Medulla oblongata (tissue), 1 donor: ENCODE measurements around the gene TTC29.

Experiments
- DNase-seq: peaks from one replicate; pipeline ENCODE4 v3.0.0-alpha.2; 2015; ENCODE audit errors: extremely low spot score

Gene TTC29, protein sequence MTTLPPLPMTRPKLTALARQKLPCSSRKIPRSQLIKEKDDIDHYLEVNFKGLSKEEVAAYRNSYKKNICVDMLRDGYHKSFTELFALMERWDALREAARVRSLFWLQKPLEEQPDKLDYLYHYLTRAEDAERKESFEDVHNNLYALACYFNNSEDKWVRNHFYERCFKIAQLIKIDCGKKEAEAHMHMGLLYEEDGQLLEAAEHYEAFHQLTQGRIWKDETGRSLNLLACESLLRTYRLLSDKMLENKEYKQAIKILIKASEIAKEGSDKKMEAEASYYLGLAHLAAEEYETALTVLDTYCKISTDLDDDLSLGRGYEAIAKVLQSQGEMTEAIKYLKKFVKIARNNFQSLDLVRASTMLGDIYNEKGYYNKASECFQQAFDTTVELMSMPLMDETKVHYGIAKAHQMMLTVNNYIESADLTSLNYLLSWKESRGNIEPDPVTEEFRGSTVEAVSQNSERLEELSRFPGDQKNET

DNA sequence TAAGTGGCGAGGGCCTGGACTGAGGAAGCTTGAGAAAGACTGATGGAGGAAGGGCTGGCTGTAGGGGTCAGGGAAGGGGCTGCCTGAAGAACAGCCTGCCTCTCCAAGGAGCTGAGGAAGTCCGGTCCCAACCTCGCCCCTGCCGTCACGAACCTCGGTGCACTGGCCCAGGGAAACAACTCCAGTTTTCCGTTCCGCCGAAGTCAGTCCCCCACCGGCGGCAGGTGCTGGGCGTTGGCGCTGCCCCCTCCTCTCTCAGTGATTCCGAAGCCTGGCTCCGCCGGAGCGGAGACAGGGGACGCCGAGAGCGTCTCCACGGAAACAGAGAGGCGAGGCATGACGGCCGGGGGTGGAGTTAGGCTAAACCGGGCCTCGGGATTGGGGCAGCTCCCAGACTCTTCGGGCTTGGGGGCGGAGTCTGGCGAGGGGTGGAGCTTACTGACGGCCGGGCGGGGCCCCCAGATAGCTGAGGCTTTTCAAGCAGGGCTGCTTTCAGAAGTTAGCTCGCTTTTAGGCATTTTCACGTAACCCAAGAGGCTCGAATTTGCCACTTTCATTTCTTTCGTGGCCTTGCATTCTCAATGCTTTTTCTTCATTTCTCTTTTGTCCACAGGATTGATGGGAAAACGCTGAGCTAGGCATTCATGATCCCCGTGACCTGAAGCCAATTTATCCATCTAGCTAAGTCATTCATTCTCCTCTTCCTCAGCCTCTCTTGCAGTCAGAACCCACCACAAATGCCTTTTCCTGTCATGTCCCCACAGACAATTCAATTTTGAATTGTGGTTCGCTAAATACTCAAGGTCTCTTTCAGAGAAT is at the start of gene TTC29:
Gene TTC29, minus strand, starts transcription at position 309 of the 819 bp plus-strand sequence. CDS start 5,969 bp downstream, outside the sequence.
- DNase-seq, result peak; percentile 91

DNA sequence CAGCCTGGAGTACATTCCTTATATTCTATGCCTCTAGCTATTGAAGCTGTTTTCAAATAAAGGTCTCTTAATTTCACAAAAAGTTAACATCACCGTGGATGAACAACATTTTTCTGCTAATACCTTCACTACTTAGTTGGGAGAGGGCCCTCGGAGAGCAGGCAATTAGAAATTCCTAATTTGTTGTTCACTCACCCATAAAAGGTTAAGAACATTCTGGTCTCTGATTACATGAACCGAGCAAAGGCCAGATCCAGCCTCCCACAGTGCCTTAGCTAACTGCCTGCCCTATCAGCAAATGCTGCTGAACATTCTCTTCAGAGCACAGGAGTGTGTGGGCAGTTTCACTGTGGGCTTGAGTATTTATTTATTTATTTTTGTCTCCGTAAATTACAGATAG is 36.0 kb upstream of the TTC29 start:
- no peak for DNase-seq

DNA sequence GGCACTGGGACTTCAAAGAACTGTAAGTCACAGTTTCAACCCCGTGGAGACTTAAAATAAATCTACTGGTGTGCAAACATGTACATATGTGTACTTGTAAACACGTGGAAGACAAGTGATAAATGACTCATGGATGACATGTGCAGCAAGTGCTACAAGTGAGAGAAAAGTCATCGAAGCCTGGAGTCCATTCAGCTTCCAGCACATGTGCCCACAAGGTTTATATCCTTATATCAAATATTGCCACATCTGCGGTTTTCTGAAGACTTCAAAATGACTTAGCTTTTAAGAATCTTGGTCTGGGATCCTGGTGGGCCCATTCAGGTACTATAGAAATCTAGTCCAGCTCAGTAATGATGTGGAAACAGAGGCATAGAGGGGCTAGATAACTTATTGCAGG is 33.0 kb upstream of the TTC29 start:
- no peak for DNase-seq

DNA sequence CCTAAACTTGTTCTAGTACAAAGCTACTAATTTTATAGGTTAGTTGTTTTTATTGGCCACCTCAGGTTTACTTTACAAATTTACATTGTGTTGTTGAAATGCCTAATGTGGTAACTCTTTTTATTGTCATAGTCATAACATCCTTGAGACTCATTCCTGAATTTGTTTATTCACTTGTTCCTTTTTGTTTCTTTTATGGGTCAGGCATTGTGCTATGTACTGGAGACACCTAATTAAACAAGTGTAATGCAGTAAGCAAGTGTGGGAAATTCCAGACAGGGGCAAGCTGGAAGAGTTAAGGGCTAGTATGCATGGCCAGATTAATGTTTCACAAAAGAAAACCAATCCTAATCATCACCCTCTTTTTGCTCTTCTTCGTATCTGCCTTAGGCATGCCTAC is 30.5 kb upstream of the TTC29 start:
- DNase-seq, result no peak

DNA sequence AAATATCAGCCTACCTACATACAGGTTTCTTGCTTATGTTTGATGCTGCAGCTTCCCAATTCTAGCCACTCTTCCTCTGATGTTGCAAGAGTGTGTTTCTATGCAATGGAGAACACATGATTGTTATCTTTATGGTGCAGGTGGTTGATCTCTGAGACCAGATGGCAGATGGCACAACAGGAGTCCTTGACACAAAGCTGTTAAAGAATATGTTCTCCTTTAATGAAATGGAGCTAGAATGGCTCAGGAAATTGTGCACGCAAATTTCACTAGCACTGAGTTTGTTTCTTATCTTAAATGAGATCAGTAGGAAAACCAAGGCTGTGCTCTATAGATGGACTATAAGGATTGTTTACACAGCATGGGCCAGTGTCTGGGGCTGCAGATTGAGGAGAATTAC is 29.9 kb upstream of the TTC29 start:
- no peak for DNase-seq

DNA sequence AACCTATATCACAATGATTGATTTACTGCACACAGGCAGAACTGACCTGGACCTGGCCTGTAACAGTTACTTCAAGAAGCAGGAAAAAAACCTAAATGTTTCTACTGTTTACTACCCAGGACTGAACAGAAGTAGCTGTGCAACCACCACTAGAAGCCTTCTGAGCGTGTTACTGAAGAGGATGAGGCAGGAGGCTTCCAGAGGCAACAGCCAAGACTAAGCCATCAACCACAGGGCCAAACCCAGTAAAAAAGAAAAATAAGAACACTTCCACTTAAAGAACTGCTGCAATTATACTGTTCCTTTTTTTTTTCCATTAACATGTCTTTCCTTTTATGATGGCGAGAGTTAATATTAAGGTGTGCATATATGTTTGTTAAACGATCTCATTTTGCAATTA is 29.4 kb upstream of the TTC29 start:
- no peak for DNase-seq

DNA sequence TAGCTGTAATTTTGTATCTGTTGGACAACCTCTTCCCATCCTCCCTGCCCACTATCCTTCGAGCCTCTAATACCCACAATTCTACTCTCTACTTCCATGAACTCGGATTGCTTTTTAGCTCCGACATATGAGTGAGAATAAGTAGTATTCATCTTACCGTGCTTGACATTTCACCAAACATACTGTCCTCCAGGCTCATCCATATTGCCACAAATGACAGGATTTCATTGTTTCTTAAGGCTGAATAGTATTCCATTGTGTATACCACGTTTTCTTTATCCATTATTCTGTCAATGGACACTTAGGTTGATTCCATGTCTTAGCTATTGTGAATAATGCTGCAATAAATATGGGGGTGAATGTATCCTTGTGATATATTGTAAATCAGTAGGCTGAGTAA is 26.4 kb upstream of the TTC29 start:
- no peak for DNase-seq

DNA sequence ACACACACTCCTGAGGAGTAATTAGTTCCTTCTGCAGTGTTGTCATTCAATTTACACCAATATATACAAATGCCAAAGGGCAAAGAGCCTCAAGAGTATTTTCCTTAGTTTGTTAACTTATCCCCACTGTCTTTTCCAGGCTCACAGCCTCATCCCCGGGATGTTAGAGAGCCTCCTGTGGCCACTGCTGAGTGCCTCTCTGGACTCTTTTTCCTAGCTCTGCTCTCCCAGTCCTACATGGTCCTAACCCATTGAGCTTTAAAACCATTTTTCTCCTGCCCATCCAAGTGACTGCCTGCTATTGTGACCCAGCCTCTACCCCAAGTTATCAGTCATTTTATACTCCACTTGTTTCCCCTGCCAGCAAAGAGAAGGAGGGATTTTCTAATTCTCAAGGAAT is 23.5 kb upstream of the TTC29 start:
- no peak for DNase-seq

DNA sequence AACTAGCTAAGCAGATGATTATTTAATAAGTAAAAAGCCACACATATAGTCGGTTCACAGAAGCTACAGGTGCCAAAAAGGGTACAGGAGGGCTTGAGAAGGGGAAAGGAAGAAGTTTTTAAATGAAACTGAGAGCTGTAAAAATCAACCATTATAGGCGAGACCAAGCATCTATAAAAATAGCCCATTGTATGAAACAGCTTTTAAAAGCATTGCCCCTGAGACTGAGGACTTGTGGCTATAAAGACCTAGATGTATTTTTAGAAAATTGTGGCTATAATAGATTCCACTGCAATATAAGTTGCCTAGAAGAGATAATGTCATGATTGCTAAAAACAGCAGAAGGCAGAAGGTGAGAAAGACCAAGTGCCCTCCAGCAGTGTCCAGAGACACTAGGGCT is 15.0 kb upstream of the TTC29 start:
- no peak for DNase-seq

DNA sequence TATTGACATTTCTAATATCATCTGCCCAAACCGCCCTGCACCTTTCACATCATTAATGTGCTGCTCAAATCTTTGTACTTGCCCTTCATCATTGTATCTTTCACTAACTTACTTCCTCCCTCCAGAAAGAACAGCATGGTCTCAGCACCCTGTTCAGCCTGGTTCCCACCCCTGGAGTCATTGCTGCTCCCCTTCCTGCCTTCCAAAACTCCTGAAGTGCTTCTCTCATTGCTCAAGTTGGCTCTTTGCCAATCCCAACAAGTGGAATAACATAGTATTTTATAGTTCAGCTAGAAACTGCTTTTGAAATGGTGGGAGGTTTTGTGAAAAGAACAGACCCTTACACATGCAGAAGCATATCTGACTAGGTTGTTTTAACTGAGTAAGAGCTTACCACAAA is 14.0 kb upstream of the TTC29 start:
- no peak for DNase-seq

DNA sequence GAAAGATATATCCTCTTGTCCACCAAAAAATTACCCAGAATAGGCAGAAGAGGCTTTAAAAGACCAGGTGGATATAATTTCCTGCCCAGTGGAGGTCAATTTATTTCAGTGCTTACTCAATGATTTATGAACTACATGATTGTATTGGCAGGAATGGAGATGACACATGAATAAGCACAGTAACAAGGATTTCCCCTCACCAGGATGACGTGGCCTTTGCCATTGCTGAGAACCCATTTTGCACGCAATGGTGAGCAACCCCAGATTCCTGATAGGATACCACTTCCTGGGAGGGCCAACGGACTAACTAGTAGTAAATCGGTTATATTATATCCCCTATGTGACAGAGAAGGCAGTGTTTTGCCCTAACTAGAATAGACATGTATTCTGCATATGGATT is 11.6 kb upstream of the TTC29 start:
- DNase-seq, result no peak

DNA sequence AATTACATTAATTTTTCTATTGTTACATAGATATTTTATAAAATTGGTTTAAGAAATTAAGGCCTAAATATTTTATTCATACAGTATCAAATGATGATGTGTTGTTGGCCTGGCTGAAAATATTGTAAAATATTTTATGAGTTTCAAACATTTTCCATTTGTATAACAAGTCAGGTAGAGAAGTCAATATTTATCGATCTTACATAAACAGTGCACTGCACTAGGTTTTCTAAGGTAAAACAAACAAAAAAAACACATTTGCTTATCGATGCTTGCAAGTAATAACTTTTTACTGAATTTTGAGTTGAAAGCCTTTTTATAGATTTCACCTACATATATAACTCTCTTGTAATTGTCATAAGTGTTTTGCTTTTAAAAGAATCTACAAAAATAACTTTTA is 7.2 kb upstream of the TTC29 start:
- DNase-seq, result no peak

DNA sequence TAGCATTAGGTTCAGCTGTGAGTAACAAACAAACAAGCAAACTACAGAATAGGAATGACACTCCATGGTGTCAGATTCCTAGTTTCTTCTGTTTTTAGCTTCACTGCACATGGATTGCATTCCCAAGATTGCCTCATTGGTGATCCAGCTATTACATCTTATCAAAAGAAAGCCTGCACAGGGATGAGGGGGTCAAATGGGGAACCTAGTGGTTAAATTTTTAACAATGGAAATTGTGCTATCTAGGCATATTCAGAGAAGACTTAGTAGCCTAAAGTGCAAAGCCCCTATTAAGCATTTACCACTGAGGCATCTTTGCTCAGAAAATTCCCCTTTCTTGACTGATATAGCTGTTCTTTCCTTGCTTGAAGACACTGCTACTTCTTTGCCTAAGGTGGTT is 3.9 kb upstream of the TTC29 start:
- DNase-seq, result no peak

DNA sequence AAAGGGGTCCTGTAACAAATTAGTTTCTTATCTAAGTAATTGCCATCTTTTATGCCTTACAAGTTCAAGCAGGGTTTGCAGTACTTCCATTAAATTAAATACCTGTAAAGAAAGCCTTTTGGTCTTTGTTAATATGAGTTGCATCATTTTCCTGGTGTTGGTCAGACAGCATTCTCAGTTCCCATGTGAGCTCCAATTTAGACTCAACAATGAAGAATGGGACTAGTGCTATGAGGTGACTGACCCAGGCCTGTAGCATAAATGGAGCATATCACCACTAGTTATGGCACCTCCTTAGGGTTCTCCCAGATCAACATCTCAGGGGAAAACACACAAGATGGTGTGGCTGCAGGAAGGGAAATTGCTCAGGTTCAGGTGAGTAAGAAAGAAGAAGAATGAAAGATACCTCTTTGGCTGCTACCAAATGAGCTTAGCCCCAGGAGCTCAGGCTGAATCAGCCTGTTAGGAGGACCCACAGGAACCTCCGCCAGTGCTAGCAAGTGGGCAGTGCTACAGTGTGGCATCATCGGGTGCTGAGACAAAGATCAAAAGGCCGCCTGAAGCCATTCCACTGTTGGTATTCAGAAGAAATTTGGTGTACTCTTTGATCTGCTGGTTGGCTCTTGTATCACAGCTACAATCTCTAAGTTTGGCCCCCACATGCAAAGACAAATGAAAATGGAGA is 1.8 kb downstream of the TTC29 start:
- no peak for DNase-seq

DNA sequence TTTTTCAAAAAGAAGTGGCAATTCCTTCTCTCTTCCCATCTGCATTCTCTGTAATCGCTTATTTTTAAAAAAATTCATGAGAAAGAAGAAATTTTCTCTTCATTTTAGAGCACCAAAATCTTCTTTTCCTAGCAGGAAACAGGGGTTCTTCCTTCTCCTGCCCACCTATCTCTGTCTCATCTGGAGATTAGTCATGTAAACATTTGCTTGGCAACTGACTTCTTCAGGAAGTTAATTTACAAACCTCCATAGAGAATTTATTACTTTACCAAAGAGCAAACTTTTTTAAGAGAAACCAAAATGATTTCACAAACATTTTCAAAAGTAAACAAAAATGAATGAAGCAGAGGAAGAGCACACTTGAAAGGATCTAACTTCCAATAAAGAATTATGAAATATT is 13.5 kb downstream of the TTC29 start:
- no peak for DNase-seq

DNA sequence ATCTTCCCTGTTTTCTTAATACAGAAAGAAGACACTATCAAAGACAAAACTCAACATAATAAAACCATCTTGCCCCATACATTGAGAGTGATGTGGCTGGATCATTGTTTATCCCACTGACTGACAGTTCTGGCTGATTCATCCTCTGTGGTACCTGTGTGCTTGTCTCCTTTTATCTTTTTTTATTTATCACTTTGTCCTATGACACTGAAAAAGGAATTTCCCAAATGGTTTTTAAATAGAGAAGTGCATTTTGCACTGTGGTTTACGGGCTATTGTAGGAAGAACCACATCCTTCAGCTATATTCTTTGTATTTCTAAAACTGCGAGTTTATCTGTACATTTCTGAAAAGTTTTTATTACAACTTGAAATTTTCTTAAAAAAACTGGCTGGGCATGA is 15.0 kb downstream of the TTC29 start:
- no peak for DNase-seq

DNA sequence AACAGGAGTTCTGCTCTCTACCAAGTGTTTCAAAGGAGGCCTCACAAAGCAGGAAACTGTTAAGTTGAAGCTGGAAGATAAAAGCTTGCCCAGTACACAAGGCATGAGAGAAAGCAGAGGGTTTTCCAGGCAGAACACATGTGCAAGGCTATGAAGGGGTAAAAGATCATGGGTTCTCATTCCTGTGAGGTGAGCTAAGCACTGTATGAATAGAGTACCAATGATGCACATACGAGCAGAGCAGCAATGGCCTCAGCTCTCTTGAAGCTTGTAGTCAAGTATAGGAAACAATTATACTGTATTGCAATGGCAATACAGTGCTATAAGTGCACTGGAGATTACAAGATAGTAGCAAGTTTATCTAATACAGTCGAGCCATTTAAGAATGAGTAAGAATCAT is 18.0 kb downstream of the TTC29 start:
- DNase-seq, result no peak

DNA sequence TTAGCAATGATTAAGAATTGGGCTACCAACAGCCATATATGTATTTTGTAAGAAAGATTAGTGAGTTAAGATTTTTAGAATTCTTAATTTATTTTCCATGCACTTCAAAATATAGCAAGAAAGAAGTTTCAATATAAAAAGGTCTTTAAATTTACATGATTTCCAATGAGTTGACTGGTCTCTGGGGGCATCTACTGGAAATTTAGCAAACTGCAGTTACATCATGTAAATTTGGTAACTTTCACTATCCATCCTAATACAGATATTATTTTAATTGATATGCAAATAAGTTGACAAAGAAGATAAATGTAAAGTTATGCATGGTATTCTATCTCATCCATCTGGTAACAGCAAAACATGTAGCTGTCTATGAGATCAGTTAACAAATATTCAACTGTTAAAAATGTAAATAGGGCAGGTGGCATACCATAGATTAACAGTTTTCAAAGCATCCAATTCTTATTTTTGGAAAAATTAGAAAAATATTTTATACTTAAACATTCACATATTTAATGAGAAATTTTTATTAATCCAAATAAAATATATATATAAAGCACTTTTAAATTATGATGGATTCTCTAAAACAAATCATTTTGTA is 29.1 kb downstream of the TTC29 start:
- DNase-seq, result peak; percentile 56

DNA sequence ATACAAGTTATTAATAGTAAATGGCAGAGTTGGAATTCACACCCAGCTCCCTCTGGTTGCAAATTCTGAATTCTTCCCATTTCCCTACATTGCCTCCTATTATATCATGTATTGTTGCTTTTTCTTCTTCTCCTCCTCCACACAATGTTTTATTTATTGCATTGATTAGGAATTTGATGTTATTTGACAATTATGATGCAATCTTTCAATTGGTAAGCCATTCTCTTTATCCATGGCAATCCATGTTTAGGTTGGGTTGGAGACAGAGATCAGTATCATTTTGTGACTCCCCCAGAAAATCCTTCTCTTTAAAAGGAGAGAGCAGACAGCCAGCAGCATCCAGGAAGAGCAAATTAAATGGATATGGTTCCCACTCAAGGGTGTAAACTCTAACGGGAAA is 30.5 kb downstream of the TTC29 start:
- DNase-seq, result no peak

DNA sequence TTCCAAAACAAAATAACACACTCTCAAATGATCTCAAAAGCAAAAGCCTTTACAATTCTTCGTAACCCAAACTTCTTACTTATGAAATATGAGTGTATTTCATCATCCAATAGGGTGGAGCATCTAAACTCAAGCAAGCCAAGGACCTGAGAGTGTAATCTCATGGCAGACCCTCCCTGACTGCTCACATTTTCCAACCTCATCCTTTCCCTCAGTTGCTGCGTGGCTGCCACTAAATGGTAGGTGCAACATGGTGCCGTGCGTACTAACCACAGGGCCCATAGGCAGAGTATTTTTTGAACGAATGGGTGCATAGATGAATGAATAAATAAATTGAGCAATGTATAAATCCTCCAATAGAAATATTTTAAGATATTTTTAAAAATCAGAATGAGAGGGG is 45.4 kb downstream of the TTC29 start:
- no peak for DNase-seq

DNA sequence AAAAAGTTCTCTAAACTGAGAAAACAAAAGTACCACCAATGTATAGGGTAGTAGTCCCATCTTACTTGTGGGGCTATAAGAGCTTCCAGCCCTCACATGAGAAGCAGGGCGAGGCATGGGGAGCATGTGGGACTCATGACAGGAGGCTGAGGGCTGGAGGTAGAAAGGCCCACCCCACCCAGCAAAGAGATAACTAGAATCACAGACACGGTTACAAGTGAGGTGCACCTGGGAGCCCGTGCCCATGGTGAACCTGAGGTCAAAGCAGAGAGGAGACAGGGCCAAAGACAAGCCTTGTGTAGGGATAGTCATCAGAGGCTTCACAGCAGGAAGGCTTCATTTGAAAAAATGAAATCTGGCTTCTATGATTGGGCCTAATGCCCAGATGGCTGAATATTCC is 55.4 kb downstream of the TTC29 start:
- DNase-seq, result no peak

DNA sequence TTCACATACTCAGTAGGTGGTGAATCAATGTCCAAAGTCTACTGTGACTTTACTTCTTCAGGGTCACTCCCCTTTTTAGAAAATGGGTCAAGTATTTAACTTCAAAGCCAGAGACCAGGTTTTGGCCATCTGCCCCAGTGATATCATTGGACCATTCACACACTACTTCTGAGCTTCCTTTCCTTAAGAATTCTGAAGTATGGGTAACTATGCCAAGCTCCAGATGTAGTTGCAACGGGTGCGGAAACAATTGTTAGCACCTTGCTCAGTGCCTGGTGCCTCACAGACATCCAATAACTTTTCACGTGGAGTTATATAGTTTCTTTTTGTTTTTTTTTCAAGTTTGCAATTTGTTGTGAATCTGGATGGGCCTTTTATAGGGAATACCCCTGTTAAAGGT is 62.6 kb downstream of the TTC29 start:
- DNase-seq, result no peak
